Endothelial cell (in vitro differentiated cells): ENCODE measurements around the gene PDIA3. TPM values are rescaled to one million over a fixed set of nuclear protein-coding genes. Genes with fewer than 3 reads are reported as not detected.
"Not testable (repeated sequence)": the region's sequence is repeated elsewhere in the genome, so short reads cannot be mapped to it uniquely, and the experiment has no call there.

Experiments
- DNase-seq: peaks from one replicate; pipeline ENCODE4 v3.0.0; 2021; ENCODE audit warnings: low spot score
- H3K27ac Mint-ChIP-seq: one replicate; pipeline ENCODE4 v1.8.0; 2021; ENCODE audit warnings: mixed read lengths, inconsistent platforms; ENCODE audit not compliant: unreplicated experiment
- H3K27me3 Mint-ChIP-seq: one replicate; pipeline ENCODE4 v1.8.0; 2021; ENCODE audit warnings: mild to moderate bottlenecking, moderate library complexity, mixed read lengths, inconsistent platforms; ENCODE audit not compliant: unreplicated experiment
- H3K36me3 Mint-ChIP-seq: one replicate; pipeline ENCODE4 v1.8.0; 2021; ENCODE audit warnings: mild to moderate bottlenecking, low read depth, mixed read lengths, inconsistent platforms; ENCODE audit not compliant: unreplicated experiment
- H3K4me1 Mint-ChIP-seq: one replicate; pipeline ENCODE4 v1.8.0; 2021; ENCODE audit warnings: mild to moderate bottlenecking, mixed read lengths, inconsistent platforms; ENCODE audit not compliant: unreplicated experiment
- H3K4me3 Mint-ChIP-seq: one replicate; pipeline ENCODE4 v1.8.0; 2021; ENCODE audit warnings: mild to moderate bottlenecking, mixed read lengths, inconsistent platforms; ENCODE audit not compliant: unreplicated experiment
- H3K9me3 Mint-ChIP-seq: one replicate; pipeline ENCODE4 v1.8.0; 2021; ENCODE audit warnings: mixed read lengths, inconsistent platforms; ENCODE audit not compliant: unreplicated experiment
- total RNA-seq: library from RNA; stranded (reverse); fragmentation: NEBNext Ultra II Directional; extraction: Animal tissue kit (Norgen Biotek cat#: 25700); gene quantifications from one replicate; pipeline ENCODE4 v1.2.1, GENCODE V29; 2021; ENCODE audit not compliant: unreplicated experiment
- TF ChIP-seq, protein P1 (sequence below): fragments of 200-600 bp; sonication (generic); IDR thresholded peaks from one replicate; pipeline ENCODE4 v1.5.0; 2021; ENCODE audit warnings: antibody characterized with exemption; ENCODE audit not compliant: unreplicated experiment

The PDIA3 gene
- total RNA-seq, 1 donor from 2014 or later, result 655 TPM

GRCh38 chr15:43800286-43801141, 54.3 kb downstream of the PDIA3 start, which contains the start of gene HYPK:
TSS of gene HYPK (plus strand) at chr15:43800599. CDS start at chr15:43800623, 24 bp downstream.
- DNase-seq, result peak; percentile 86
- H3K4me3 Mint-ChIP-seq, result peak within 1 kb of the TSS; percentile 100
- H3K27ac Mint-ChIP-seq, result peak within 1 kb of the TSS; percentile 96
- TF ChIP-seq, protein P1, sequence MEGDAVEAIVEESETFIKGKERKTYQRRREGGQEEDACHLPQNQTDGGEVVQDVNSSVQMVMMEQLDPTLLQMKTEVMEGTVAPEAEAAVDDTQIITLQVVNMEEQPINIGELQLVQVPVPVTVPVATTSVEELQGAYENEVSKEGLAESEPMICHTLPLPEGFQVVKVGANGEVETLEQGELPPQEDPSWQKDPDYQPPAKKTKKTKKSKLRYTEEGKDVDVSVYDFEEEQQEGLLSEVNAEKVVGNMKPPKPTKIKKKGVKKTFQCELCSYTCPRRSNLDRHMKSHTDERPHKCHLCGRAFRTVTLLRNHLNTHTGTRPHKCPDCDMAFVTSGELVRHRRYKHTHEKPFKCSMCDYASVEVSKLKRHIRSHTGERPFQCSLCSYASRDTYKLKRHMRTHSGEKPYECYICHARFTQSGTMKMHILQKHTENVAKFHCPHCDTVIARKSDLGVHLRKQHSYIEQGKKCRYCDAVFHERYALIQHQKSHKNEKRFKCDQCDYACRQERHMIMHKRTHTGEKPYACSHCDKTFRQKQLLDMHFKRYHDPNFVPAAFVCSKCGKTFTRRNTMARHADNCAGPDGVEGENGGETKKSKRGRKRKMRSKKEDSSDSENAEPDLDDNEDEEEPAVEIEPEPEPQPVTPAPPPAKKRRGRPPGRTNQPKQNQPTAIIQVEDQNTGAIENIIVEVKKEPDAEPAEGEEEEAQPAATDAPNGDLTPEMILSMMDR, result no peak
- peaks cover 48% of the 10 kb centered on the region for H3K36me3 Mint-ChIP-seq
- H3K9me3 Mint-ChIP-seq, result no peaks in the 10 kb centered on the region
- peaks cover 11% of the 10 kb centered on the region for H3K27me3 Mint-ChIP-seq
- peaks cover 26% of the 10 kb centered on the region for H3K4me1 Mint-ChIP-seq

- not testable (repeated sequence) for H3K27ac Mint-ChIP-seq, H3K4me3 Mint-ChIP-seq, H3K9me3 Mint-ChIP-seq, H3K27me3 Mint-ChIP-seq, DNase-seq
- Mint-ChIP-seq H3K4me1 (peaks cover 21% of the 10 kb centered on the region), H3K36me3 (peaks cover 44% of the 10 kb centered on the region)
Observed at GRCh38 chr15:43802676-43803075, 56.4 kb downstream of the PDIA3 start.

DNA sequence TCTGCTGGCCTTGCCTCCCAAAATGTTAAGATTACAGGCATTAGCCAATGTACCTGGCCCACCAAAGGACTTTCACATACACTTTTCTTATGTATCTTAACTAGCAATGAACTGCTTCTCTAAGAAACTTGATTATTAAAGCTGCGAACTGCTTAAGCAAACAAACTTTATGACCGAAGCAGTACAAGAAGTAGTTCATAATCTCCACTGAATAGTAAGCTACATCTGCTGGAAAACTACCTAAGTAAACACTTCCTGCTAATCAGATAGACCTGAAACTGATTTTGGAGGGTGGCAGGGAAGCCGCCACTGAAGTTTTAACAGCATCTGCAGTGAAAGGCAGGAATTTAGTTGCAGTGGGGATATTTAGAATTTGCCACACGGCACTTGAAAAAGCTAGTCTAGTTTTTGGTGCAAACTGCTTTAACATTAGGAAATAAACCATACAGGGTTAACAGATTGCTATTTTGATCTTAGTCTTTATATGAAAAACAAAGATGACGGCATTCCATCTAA, 62.3 kb downstream of the PDIA3 start:
- H3K4me3 Mint-ChIP-seq, result no peak overlapping the region
- peaks cover 42% of the 10 kb centered on the region for H3K36me3 Mint-ChIP-seq
- H3K9me3 Mint-ChIP-seq, result no peaks in the 10 kb centered on the region
- no peaks in the 10 kb centered on the region for H3K4me1 Mint-ChIP-seq
- no peaks in the 10 kb centered on the region for H3K27me3 Mint-ChIP-seq
- H3K27ac Mint-ChIP-seq, result no peak overlapping the region
- TF ChIP-seq, protein P1, result no peak
- DNase-seq, result no peak

DNA sequence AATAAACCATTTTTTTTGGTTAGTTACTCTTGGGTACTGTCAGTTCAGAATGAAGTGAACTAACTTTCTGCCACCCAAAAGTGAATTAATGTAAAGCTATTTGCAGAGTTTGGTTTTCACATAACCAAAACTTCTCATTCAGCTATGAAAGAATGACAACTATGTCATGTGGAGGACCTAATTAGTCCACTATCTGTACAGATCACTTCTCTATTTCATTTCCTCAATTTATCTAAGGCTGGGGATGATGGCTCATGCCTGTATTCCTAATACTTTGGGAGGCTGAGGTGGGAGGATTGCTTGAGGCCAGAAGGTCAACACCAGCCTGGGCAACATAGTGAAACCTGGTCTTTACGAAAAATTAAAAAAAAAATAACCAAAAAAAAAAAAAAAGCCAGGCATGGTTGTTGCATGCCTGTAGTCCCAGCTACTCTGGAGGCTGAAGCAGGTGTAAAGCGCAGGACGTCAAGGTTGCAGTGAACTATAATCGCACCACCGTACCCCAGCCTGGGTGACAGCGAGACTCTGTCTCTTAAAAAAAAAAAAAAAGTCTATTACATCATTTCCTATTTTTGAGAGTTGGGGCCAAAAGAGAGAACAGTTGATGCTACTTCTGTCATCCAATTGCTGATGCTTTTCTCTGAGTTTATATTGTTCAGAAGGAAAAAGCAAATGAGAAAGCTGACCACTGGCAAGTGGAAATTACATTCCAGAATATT, 62.9 kb downstream of the PDIA3 start:
- peaks cover 2% of the 10 kb centered on the region for H3K27me3 Mint-ChIP-seq
- H3K27ac Mint-ChIP-seq, result no peak overlapping the region
- H3K9me3 Mint-ChIP-seq, result no peaks in the 10 kb centered on the region
- H3K4me1 Mint-ChIP-seq, result no peaks in the 10 kb centered on the region
- DNase-seq, result no peak
- H3K4me3 Mint-ChIP-seq, result no peak overlapping the region
- H3K36me3 Mint-ChIP-seq, result peaks cover 41% of the 10 kb centered on the region
- TF ChIP-seq, protein P1, result no peak

DNA sequence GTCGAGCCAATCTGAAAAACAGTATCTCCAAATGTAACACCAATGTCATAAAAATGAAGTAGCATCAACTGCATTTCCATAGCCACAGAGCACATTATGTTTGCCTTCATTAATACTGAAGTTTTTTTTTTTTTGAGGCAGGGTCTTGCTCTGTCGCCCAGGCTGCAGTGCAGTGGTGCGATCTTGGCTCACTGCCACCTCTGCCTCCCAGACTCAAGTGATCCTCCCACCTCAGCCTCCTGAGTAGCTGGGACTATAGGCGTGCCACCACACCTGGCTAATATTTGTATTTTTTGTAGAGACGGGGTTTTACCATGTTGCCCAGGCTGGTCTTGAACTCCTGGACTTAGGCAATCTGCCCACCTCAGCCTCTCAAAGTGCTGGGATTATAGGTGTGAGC, 68.8 kb downstream of the PDIA3 start:
- H3K27ac Mint-ChIP-seq, H3K4me1 Mint-ChIP-seq, H3K27me3 Mint-ChIP-seq, H3K4me3 Mint-ChIP-seq, DNase-seq, H3K9me3 Mint-ChIP-seq: not testable (repeated sequence)
- H3K36me3 Mint-ChIP-seq, result peaks cover 24% of the 10 kb centered on the region
